ENCODE measurements around the gene ILF2.

DNA sequence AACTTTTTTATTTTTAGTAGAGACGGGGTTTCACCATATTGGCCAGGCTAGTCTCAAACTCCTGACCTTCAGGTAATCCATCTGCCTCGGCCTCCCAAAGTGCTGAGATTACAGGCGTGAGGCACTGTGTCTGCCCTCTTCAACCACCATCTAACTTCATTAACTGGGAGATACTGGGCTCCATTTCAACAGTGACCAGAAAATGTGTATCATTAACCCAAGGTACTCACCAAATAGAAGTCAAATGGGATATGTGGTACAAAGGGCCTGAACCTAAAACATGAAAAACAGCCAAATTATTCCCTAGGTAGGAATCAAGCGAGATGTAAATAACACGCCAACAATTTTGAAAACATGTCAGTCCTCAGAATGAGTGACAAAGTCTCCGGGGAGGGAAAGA, 1.2 kb downstream of the ILF2 start:
- TF ChIP-seq, protein P1, sequence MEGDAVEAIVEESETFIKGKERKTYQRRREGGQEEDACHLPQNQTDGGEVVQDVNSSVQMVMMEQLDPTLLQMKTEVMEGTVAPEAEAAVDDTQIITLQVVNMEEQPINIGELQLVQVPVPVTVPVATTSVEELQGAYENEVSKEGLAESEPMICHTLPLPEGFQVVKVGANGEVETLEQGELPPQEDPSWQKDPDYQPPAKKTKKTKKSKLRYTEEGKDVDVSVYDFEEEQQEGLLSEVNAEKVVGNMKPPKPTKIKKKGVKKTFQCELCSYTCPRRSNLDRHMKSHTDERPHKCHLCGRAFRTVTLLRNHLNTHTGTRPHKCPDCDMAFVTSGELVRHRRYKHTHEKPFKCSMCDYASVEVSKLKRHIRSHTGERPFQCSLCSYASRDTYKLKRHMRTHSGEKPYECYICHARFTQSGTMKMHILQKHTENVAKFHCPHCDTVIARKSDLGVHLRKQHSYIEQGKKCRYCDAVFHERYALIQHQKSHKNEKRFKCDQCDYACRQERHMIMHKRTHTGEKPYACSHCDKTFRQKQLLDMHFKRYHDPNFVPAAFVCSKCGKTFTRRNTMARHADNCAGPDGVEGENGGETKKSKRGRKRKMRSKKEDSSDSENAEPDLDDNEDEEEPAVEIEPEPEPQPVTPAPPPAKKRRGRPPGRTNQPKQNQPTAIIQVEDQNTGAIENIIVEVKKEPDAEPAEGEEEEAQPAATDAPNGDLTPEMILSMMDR (IDR thresholded peaks at IDR 0.05): no peak
- TF ChIP-seq POLR2AphosphoS5 (IDR thresholded peaks at IDR 0.05): no peak

Data from esophagus muscularis mucosa (tissue), 3 donors.